ENCODE data around the gene ALDH1A2.
"Not testable (repeated sequence)": the region's sequence is repeated elsewhere in the genome, so short reads cannot be mapped to it uniquely, and the experiment has no call there.

ALDH1A2 gene

DNA sequence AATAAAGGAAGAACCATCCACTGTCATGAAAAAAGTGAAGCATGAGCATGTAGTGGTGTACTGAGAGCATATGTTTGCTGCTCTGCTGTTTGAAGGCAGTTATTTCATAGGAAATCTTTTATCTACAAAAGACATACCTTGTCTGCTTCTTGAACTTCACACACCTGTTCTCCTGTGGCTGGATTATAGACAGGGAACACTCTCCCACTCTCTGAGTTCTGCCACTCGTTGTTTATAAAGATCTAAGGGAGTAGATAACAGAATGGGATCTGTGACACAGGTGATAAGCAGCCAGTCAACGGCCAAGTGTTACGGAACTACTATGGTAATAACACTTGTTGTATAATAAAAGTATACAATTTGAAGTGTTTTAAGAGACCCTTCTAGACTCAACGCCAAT lies 51.5 kb downstream of the ALDH1A2 start:
- DNase-seq (ENCODE audit: low read depth, low spot score) = no peak
- no peak overlapping the region for H3K27ac ChIP-seq

DNA sequence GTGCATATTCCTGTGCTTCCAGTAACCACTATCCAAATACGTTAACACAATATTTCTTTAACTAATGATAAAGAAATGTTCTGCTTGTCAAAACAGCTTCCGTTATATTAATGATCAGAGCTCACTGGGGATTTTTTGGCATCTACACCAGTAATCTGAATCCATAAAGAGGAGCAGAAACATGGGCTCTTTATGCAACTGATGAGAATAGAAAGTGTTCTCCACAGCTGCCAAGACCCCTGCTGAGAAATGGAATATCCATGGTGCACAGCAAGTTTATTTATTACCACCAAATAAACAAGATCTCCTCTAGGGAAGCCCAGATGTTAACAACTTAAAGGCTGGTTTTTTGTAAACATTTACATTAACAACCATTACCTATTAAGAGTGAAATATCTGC lies 54.5 kb downstream of the ALDH1A2 start:
- no peak overlapping the region for H3K27ac ChIP-seq
- DNase-seq (ENCODE audit: low read depth, low spot score) = no peak

DNA sequence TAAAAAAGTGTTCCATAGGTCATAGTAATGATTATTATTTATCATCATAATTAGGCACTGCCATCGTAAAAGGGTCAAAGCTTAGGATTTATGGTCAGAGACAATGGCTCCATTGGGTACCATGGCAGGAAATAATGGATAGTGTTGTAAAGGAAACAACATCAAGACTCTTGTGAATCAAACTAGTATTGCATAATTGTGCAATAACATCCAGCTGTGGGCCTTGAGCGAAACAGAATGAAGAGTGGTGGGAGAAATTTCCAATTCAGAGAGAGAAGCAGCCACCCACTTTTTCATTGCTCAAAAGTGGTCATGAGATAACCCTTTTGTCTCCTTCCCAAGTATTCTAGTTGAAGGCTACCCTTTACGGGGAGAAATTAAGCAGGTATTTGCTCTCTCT lies 61.7 kb downstream of the ALDH1A2 start:
- no peak for DNase-seq (ENCODE audit: low read depth, low spot score)
- H3K27ac ChIP-seq = no peak overlapping the region

DNA sequence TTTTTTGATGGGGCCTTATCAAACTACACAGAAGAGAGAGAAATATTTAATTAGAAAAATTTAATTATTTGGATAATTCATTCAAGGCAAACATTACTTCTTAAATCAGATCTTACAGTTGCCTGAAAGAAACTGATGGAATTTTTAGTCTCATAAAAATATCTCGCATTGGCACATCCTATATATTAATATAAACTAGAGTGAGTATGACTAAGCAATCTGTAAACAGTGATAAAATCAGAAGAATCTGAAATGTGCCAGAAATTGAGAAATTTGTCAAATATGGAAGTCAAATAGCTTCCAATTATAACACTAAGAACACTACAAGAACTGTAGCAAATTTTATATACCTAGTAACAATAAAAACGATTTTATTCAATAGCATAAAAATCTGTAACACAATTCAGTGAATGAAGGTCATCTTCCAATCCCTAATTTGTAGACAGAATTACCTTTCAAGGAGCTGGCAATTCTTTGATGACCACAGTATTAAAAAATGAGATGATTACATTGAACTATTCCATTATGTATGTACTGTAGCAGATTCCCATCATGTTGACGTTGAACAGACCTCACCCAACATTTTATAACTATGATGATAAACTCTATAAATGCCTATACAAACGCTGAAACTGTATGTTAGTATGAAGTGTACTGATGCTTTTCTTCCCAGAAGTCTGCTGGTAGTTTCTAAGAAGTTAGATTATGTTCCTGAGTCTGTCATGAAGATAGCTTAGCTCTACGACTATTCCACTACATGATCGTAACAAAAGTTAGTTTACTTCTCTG lies 63.0 kb downstream of the ALDH1A2 start:
- no peak for DNase-seq (ENCODE audit: low read depth, low spot score)
- H3K27ac ChIP-seq = no peak overlapping the region

DNA sequence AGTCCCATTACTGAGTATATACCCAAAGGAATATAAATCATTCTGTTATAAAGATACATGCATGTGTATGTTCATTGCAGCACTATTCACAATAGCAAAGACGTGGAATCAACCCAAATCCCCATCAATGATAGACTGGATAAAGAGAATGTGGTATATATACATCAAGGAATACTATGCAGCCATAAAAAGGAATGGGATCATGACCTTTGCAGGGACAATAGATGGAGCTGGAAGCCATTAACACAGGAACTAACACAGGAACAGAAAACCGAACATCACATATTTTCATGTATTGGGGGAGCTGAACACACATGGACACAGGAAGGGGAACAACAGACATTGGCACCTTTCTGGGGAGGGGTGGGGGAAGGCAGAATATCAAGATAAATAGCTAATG lies 65.8 kb downstream of the ALDH1A2 start:
- not testable (repeated sequence) for H3K27ac ChIP-seq; DNase-seq (ENCODE audit: low read depth, low spot score)

DNA sequence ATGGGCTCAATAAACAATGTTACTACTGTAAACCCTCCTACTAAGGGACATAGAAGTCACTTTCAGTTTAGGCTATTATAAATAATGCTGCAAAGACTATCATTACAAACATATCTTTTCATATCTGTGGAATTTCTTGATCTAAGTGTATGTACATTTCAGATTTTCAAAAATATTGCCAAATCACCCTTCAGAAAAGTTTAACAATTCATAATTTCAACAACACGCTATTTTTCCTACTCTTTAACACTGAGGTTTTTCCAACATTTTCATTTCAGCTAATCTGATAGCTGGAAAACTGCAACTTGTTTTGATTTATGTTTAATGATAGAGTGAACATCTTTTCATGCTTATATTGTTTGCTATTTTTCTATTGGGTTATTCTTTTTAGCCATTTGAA lies 69.0 kb downstream of the ALDH1A2 start:
- no peak overlapping the region for H3K27ac ChIP-seq
- no peak for DNase-seq (ENCODE audit: low read depth, low spot score)

- no peak for DNase-seq (ENCODE audit: low read depth, low spot score)
- no peak overlapping the region for H3K27ac ChIP-seq
Observed at GRCh38 chr15:57994221-57995049, 71.1 kb downstream of the ALDH1A2 start.

DNA sequence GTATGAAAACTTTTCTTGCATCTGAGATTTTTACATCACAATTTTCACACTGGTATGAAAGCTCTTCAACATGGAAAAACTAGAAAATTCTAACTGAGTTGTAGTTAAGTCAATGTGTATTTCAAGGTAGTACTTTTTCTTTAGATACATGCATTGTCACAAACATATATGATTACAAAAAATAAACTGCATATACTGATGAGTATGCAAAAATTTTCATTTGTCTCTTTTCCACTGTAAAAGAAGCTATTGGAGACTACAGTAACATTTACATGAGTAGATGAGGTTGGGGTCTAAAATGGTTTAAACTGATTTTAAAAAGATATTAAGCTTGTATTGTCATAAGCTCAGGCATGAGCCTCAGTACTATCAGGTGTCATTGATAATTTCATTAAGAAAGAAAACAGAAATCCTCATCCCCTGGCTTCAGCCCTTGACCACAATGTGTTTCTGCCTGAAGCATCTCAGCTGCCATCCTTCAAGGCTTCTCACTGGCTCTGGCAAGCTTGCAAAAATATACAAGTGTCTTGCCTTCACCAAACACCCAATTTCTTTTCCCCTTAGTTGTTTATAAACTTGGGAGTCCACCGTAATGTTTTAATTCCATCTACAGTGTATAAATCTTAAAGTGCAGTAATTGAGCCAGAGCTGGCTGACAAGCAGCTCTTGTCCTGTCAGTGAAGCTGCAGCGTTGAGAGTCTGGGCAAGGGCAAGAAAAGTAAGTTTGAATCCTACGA lies 71.9 kb downstream of the ALDH1A2 start:
- DNase-seq (ENCODE audit: low read depth, low spot score) = no peak
- no peak overlapping the region for H3K27ac ChIP-seq

- no peak overlapping the region for H3K27ac ChIP-seq
- no peak for DNase-seq (ENCODE audit: low read depth, low spot score)
Observed at GRCh38 chr15:57992761-57993355, 72.7 kb downstream of the ALDH1A2 start.

DNA sequence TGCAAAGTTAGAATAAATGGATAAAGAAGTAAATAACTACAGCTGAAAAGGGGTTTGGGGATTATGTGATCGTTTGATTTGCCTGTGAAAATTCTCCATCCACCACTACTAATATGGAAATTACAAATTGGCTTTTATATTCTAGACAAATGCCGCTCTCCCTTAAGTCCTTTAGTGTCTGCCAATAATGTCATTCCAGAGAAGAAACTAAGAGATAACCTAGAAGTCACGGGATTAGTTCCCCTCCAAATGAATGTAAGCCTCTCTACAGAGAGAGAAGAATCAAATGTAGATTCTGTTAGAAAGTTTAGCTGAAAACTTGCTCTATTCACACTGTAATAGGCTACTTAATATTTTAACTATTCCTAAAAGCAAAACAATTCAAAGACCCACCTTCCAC lies 92.0 kb downstream of the ALDH1A2 start:
- DNase-seq (ENCODE audit: low read depth, low spot score) = no peak
- no peak overlapping the region for H3K27ac ChIP-seq

- no peak overlapping the region for H3K27ac ChIP-seq
- DNase-seq (ENCODE audit: low read depth, low spot score) = no peak
Observed at GRCh38 chr15:57972864-57973263, 92.6 kb downstream of the ALDH1A2 start.

- no peak for DNase-seq (ENCODE audit: low read depth, low spot score)
Observed at GRCh38 chr15:57969996-57970395, 95.5 kb downstream of the ALDH1A2 start.

GRCh38 chr15:57969355-57969754 lies 96.2 kb downstream of the ALDH1A2 start:
- no peak for DNase-seq (ENCODE audit: low read depth, low spot score)
- no peak overlapping the region for H3K27ac ChIP-seq

More at GRCh38 chr15:57969996-57970395, 95.5 kb downstream of the ALDH1A2 start:
- H3K27ac ChIP-seq = no peak overlapping the region

DNA sequence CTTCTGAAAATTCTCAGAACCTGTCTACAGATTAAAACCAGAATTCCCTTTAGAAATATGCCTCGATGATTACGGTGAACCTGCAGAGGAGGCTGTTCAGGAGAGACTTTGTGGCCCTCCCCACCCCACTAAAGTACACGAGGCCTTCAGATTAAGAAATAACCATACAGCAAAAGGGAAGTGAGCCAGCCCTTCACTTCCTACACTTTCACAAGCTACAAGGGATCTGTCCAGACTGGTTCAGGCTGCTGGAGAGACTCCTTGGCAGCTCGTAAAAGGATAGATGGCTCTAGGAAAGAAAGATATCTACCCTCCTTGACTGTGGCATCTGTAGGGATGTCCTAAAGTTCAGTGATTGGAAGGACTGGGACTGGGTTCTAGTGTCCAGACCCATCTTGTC lies 102.6 kb downstream of the ALDH1A2 start:
- no peak overlapping the region for H3K27ac ChIP-seq
- DNase-seq (ENCODE audit: low read depth, low spot score) = peak; percentile 48

GRCh38 chr15:57961919-57962318 lies 103.6 kb downstream of the ALDH1A2 start:
- no peak overlapping the region for H3K27ac ChIP-seq
- DNase-seq (ENCODE audit: low read depth, low spot score) = no peak

- no peak overlapping the region for H3K27ac ChIP-seq
- no peak for DNase-seq (ENCODE audit: low read depth, low spot score)
Observed at GRCh38 chr15:57957113-57957512, 108.4 kb downstream of the ALDH1A2 start.

GRCh38 chr15:57953874-57954273 lies 111.6 kb downstream of the ALDH1A2 start:
- DNase-seq (ENCODE audit: low read depth, low spot score) = no peak
- H3K27ac ChIP-seq = no peak overlapping the region

DNA sequence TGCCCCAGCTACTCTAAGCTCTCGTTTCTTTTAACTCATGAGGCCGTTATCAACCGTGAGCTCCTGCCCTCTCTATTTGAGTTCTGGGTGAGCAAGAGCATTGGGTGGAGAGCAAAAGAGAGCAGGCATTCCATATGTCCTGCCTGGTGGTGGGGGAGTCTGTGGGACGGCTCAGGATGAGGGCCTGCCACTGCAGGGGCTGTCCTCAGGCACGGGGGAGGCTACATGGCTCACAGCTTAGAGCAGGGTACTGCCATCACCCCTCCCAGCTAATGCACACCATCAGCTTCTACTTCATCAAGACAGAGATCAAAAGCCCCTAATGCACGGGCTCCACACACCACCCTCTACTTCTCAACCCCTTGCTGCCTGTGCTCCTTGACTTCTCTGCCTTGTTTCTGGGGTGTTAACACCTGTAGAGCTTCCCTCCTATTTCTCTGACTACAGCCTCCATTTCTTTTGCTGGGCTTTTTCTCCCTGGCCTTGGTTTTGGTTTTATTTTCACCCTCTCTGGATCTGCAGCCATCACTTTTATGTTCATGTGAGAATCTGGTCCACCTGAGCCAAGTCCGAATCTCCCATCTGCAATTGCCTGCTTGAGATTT lies 114.1 kb downstream of the ALDH1A2 start:
- H3K27ac ChIP-seq = no peak overlapping the region
- DNase-seq (ENCODE audit: low read depth, low spot score) = no peak

- no peak for DNase-seq (ENCODE audit: low read depth, low spot score)
- H3K27ac ChIP-seq = peak overlapping the region; percentile 34
Observed at GRCh38 chr15:57950381-57950946, 115.0 kb downstream of the ALDH1A2 start.
